HCT116 (cell line): Measurements from ENCODE around the gene RASSF5. TPM values are rescaled to one million over a fixed set of nuclear protein-coding genes. Genes with fewer than 3 reads are reported as not detected.

Experiments used
- ATAC-seq: fragments of 200-7000 bp; cut with Tn5 transposase; 2 replicates; pipeline ENCODE4 v1.9.1; 2020; ENCODE audit warnings: mild to moderate bottlenecking, moderate library complexity
- BruUV-seq: library from RNA; stranded (reverse); fragments of 400-500 nt; replicated peaks from 2 replicates; lab custom pipeline; 2021; lab: Mats Ljungman, UMichigan
- CTCF ChIA-PET: fragments of 300-600 bp; sonication (Branson Sonifier 250); formaldehyde crosslinking; loops from one replicate; lab custom pipeline; 2021; ENCODE audit warnings: antibody characterized with exemption; lab: Charles Lee
- POLR2A ChIA-PET: fragments of 300-600, 350-600 bp; sonication (Branson Sonifier 250); formaldehyde crosslinking; loops from one replicate; lab custom pipeline; 2021; ENCODE audit warnings: antibody characterized with exemption; lab: Charles Lee
- RAD21 ChIA-PET, 2 experiments: fragments of 300-600 bp; sonication (Branson Sonifier 250); formaldehyde crosslinking; loops; one replicate each; lab custom pipeline; 2023; ENCODE audit warnings: low total read pairs in 2 of 2; ENCODE audit not compliant: uncharacterized antibody in 2 of 2, unreplicated experiment in 2 of 2, low non-redundant PET in 1 of 2; lab: Charles Lee
- DNase-seq: peaks from one replicate; pipeline ENCODE4 v3.0.0-alpha.2; 2010; ENCODE audit warnings: low read depth, low spot score
- H2AFZ ChIP-seq: fragments of 200-600 bp; shearing (Covaris generic), sonication (generic); 2 replicates; pipeline ENCODE4 v1.6.1; 2017; ENCODE audit warnings: low read depth, mixed run types, mixed read lengths, antibody characterized with exemption, low read length; ENCODE audit not compliant: poor library complexity, severe bottlenecking
- H3K27ac ChIP-seq: 2 replicates; pipeline ENCODE4 v1.5.1; 2012; ENCODE audit warnings: low read depth, low read length
- H3K27me3 ChIP-seq: fragments of 200-600 bp; sonication (generic); 2 replicates; pipeline ENCODE4 v1.6.1; 2016; ENCODE audit warnings: mixed run types, low read length, mixed read lengths; ENCODE audit not compliant: insufficient read depth
- H3K36me3 ChIP-seq, 2 experiments: fragments of 200-500 bp in 1 of 2; fragments of 200-600 bp in 1 of 2; sonication (Bioruptor generic) in 1 of 2; sonication (generic) in 1 of 2; 2 replicates each; pipeline versions ENCODE4 v1.5.1 to v1.6.1; 2014 to 2016; ENCODE audit warnings: low read length in 2 of 2, inconsistent platforms in 1 of 2, mixed read lengths in 1 of 2, mixed run types in 1 of 2; ENCODE audit not compliant: insufficient read depth in 2 of 2, control insufficient read depth in 1 of 2
- H3K4me1 ChIP-seq, 2 experiments: fragments of 200-600 bp in 1 of 2; sonication (generic) in 1 of 2; 2 replicates each; pipeline versions ENCODE4 v1.5.1 to v1.6.1; 2012 to 2017; ENCODE audit warnings: low read length in 2 of 2, inconsistent platforms in 1 of 2, mild to moderate bottlenecking in 1 of 2, mixed read lengths in 1 of 2, mixed run types in 1 of 2, moderate library complexity in 1 of 2; ENCODE audit not compliant: insufficient read depth in 2 of 2, control insufficient read depth in 1 of 2
- H3K4me2 ChIP-seq: fragments of 200-600 bp; sonication (generic); 2 replicates; pipeline ENCODE4 v1.6.1; 2017; ENCODE audit warnings: mixed run types, low read length, mixed read lengths
- H3K4me3 ChIP-seq, 2 experiments: fragments of 200-600 bp in 1 of 2; sonication (generic) in 1 of 2; replicated peaks in 1 of 2; 2 replicates each; pipeline ENCODE4 v1.5.1; 2011 to 2016; ENCODE audit warnings: low read length in 2 of 2, control low read depth in 1 of 2, low read depth in 1 of 2, mild to moderate bottlenecking in 1 of 2, mixed read lengths in 1 of 2, mixed run types in 1 of 2
- H3K79me2 ChIP-seq: fragments of 200-600 bp; sonication (generic); 2 replicates; pipeline ENCODE4 v1.6.1; 2017; ENCODE audit warnings: mild to moderate bottlenecking, mixed run types, low read length, moderate library complexity, mixed read lengths; ENCODE audit not compliant: insufficient read depth
- H3K9ac ChIP-seq: fragments of 200-600 bp; sonication (generic); 2 replicates; pipeline ENCODE4 v1.6.1; 2016; ENCODE audit warnings: low read length, mixed read lengths
- H3K9me2 ChIP-seq: fragments of 200-600 bp; sonication (generic), shearing (Covaris generic); 2 replicates; pipeline ENCODE4 v1.6.1; 2017; ENCODE audit warnings: mixed run types, mild to moderate bottlenecking, moderate library complexity; ENCODE audit not compliant: insufficient read depth
- H3K9me3 ChIP-seq, 2 experiments: fragments of 200-500 bp in 1 of 2; fragments of 200-600 bp in 1 of 2; sonication (Bioruptor generic) in 1 of 2; sonication (generic) in 1 of 2; 2 replicates each; pipeline ENCODE4 v1.6.1; 2014 to 2017; ENCODE audit warnings: low read length in 2 of 2, mixed read lengths in 2 of 2, inconsistent platforms in 1 of 2, low read depth in 1 of 2, mild to moderate bottlenecking in 1 of 2, mixed run types in 1 of 2, moderate library complexity in 1 of 2; ENCODE audit not compliant: control insufficient read depth in 1 of 2, insufficient read depth in 1 of 2
- H4K20me1 ChIP-seq: fragments of 200-600 bp; sonication (generic), shearing (Covaris generic); 2 replicates; pipeline ENCODE4 v1.6.1; 2017; ENCODE audit warnings: mixed run types, mild to moderate bottlenecking, moderate library complexity; ENCODE audit not compliant: insufficient read depth
- CBX3 ChIP-seq: IDR thresholded peaks from 2 replicates; pipeline ENCODE4 v1.6.1; 2012; ENCODE audit warnings: low read depth
- CEBPB ChIP-seq: IDR thresholded peaks from 2 replicates; pipeline ENCODE4 v1.6.1; 2012; ENCODE audit warnings: low read depth
- EGR1 ChIP-seq: IDR thresholded peaks from 2 replicates; pipeline ENCODE4 v1.6.1; 2012; ENCODE audit warnings: low read depth
- ELF1 ChIP-seq: IDR thresholded peaks from 2 replicates; pipeline ENCODE4 v1.6.1; 2012; ENCODE audit warnings: low read depth, borderline replicate concordance
- EZH2 ChIP-seq: fragments of 200-600 bp; sonication (generic); IDR thresholded peaks from 2 replicates; pipeline ENCODE4 v1.6.1; 2017; ENCODE audit warnings: antibody characterized with exemption, mixed run types
- EZH2phosphoT487 ChIP-seq: fragments of 200-600 bp; IDR thresholded peaks from 2 replicates; pipeline ENCODE4 v1.6.1; 2018; ENCODE audit warnings: antibody characterized with exemption, borderline replicate concordance
- JUND ChIP-seq: IDR thresholded peaks from 2 replicates; pipeline ENCODE4 v1.6.1; 2012
- POLR2A ChIP-seq: IDR thresholded peaks from 2 replicates; pipeline ENCODE4 v1.7.0; 2011; ENCODE audit warnings: borderline replicate concordance; ENCODE audit not compliant: insufficient read depth, insufficient read length; ENCODE audit errors: extremely low read depth
- POLR2AphosphoS5 ChIP-seq: IDR thresholded peaks from 2 replicates; pipeline ENCODE4 v1.6.1; 2011; ENCODE audit warnings: mild to moderate bottlenecking, low read depth, low read length, moderate library complexity
- RAD21 ChIP-seq: IDR thresholded peaks from 2 replicates; pipeline ENCODE4 v1.6.1; 2012; ENCODE audit warnings: low read depth, mild to moderate bottlenecking
- REST ChIP-seq: IDR thresholded peaks from 2 replicates; pipeline ENCODE4 v1.6.1; 2012; ENCODE audit warnings: low read depth
- SIN3A ChIP-seq: IDR thresholded peaks from 2 replicates; pipeline ENCODE4 v1.6.1; 2012; ENCODE audit warnings: low read depth
- SRF ChIP-seq: IDR thresholded peaks from 2 replicates; pipeline ENCODE4 v1.6.1; 2012; ENCODE audit warnings: low read depth
- TCF7L2 ChIP-seq: IDR thresholded peaks from 2 replicates; pipeline ENCODE4 v1.7.0; 2011; ENCODE audit warnings: borderline replicate concordance, inconsistent platforms; ENCODE audit not compliant: insufficient read depth, insufficient read length; ENCODE audit errors: extremely low read depth
- YY1 ChIP-seq: IDR thresholded peaks from 2 replicates; pipeline ENCODE4 v1.6.1; 2011; ENCODE audit warnings: low read length, low read depth, moderate library complexity, mild to moderate bottlenecking; ENCODE audit not compliant: insufficient replicate concordance; ENCODE audit errors: extremely low read depth
- ZFX ChIP-seq: fragments of 450-650 bp; IDR thresholded peaks from 2 replicates; pipeline ENCODE4 v1.6.1; 2017
- ZNF274 ChIP-seq: fragments of 200-500 bp; sonication (Bioruptor generic); IDR thresholded peaks from 2 replicates; pipeline ENCODE4 v1.6.1; 2014; ENCODE audit warnings: mild to moderate bottlenecking, low read depth, low read length, inconsistent platforms
- intact Hi-C: fragments of 100-400 bp; cut with micrococcal nuclease; formaldehyde crosslinking; loops from 2 replicates; pipeline ENCODE4 v1.10.0; 2022
- total RNA-seq: library from RNA; stranded (reverse); gene quantifications from one replicate; pipeline ENCODE4 v1.2.1, GENCODE V29; 2021; ENCODE audit not compliant: unreplicated experiment
- TF ChIP-seq, protein P1 (sequence below), 3 experiments: fragments of 200-600 bp in 1 of 3; sonication (generic) in 1 of 3; IDR thresholded peaks in 2 of 3; conservative IDR thresholded peaks in 1 of 3; 2 replicates each; pipeline ENCODE4 v1.5.1; 2012 to 2017; ENCODE audit warnings: low read depth in 2 of 3, low read length in 2 of 3, antibody characterized with exemption in 1 of 3, borderline replicate concordance in 1 of 3, control low read depth in 1 of 3, mild to moderate bottlenecking in 1 of 3, mixed read lengths in 1 of 3, mixed run types in 1 of 3, moderate library complexity in 1 of 3; ENCODE audit not compliant: insufficient read depth in 1 of 3
- TF ChIP-seq, protein P2 (sequence below): IDR thresholded peaks from 2 replicates; pipeline ENCODE4 v1.6.1; 2012

The RASSF5 gene
- total RNA-seq, 1 experiment from 2014 or later: 5.4 TPM

DNA sequence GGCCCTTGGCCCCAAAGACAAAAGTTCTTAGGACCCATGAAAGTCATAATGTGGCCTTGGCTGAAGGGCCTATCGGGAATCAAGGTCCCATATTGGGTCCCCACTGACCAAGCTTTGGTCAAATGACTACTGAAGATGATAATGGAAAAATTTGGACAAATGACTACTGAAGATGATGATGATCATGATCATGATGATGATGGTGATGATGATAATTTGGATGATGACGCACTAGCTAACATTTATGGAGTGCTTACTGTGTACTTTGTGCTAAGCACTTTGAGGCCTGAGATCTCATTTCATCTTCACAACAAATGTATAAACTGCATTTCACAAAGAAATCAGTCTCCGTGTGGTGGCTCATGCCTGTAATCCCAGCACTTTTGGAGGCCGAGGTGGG lies 65.5 kb downstream of the RASSF5 start (continued):
- TF ChIP-seq POLR2AphosphoS5 (no peak), EZH2phosphoT487 (no peak)

- RAD21 ChIA-PET: no interaction called here
- no peak for ATAC-seq
- CTCF ChIA-PET: interaction anchor here (1.1 to 1.6 kb wide), 2 partner anchors 10 kb away, joined by 4 read pairs; no protein-coding TSS in a partner anchor
Observed at GRCh38 chr1:206573319-206573718, 66.0 kb downstream of the RASSF5 start.

More at GRCh38 chr1:206573319-206573718, 66.0 kb downstream of the RASSF5 start:
- Histone ChIP-seq H3K9me3 (no peaks in the 10 kb centered on the region), H3K27me3 (no peaks in the 10 kb centered on the region), H2AFZ (no peak overlapping the region), H3K4me2 (no peak overlapping the region), H3K36me3 (no peaks in the 10 kb centered on the region), H4K20me1 (no peaks in the 10 kb centered on the region), H3K9me2 (no peaks in the 10 kb centered on the region), H3K9ac (no peak overlapping the region), H3K79me2 (no peaks in the 10 kb centered on the region), H3K4me3 (no peak overlapping the region), H3K27ac (no peak overlapping the region), H3K4me1 (no peaks in the 10 kb centered on the region)
- BruUV-seq: no TSS peak
- intact Hi-C loops: no loop called here
- TF ChIP-seq ZNF274 (no peak), EZH2phosphoT487 (no peak), SRF (no peak), POLR2AphosphoS5 (no peak), TCF7L2 (no peak), CEBPB (no peak), ELF1 (no peak), CBX3 (no peak), EZH2 (no peak), YY1 (no peak), ZFX (no peak), RAD21 (no peak), SIN3A (no peak), EGR1 (no peak), POLR2A (no peak), JUND (no peak), REST (no peak)
- TF ChIP-seq, protein P1, sequence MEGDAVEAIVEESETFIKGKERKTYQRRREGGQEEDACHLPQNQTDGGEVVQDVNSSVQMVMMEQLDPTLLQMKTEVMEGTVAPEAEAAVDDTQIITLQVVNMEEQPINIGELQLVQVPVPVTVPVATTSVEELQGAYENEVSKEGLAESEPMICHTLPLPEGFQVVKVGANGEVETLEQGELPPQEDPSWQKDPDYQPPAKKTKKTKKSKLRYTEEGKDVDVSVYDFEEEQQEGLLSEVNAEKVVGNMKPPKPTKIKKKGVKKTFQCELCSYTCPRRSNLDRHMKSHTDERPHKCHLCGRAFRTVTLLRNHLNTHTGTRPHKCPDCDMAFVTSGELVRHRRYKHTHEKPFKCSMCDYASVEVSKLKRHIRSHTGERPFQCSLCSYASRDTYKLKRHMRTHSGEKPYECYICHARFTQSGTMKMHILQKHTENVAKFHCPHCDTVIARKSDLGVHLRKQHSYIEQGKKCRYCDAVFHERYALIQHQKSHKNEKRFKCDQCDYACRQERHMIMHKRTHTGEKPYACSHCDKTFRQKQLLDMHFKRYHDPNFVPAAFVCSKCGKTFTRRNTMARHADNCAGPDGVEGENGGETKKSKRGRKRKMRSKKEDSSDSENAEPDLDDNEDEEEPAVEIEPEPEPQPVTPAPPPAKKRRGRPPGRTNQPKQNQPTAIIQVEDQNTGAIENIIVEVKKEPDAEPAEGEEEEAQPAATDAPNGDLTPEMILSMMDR (IDR thresholded peaks at IDR 0.05 in 2 of 3, conservative IDR thresholded peaks at IDR 0.05 in 1 of 3; ENCODE audit: borderline replicate concordance in 1 of 3, insufficient read depth in 1 of 3, low read depth in 2 of 3, low read length in 2 of 3): no peak
- TF ChIP-seq, protein P2, sequence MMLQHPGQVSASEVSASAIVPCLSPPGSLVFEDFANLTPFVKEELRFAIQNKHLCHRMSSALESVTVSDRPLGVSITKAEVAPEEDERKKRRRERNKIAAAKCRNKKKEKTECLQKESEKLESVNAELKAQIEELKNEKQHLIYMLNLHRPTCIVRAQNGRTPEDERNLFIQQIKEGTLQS: no peak
- DNase-seq: no peak
- POLR2A ChIA-PET: no interaction called here
